GM19035 (cell line): Measurements from ENCODE around the gene B3GNT7.
A peak's percentile ranks its signal among the peaks of the same experiment; 100 is the strongest.

Source experiments
- ATAC-seq: cut with Tn5 transposase; IDR thresholded peaks from one replicate; pipeline ENCODE4 v1.9.1; 2021; ENCODE audit not compliant: unreplicated experiment

The B3GNT7 gene

GRCh38 chr2:231383416-231384108, 11.9 kb upstream of the B3GNT7 start:
- ATAC-seq: no peak

DNA sequence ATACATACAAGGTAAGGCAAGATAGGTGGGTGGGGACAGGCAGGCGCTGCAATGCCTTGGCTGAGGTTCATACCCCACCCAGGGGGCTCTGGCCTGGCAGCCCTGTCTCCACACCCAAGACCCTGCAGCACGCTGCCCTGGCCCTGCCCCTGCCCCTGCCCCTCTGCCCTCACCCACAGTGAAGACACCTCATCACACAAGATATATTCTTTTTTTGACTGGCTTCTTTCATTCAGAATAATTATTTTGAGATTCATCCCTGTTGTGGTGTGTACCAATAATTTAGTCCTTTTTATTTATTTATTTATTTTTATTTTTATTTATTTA, 11.4 kb upstream of the B3GNT7 start:
- no peak for ATAC-seq

- ATAC-seq: no peak
Observed at GRCh38 chr2:231384970-231385369, 10.5 kb upstream of the B3GNT7 start.

DNA sequence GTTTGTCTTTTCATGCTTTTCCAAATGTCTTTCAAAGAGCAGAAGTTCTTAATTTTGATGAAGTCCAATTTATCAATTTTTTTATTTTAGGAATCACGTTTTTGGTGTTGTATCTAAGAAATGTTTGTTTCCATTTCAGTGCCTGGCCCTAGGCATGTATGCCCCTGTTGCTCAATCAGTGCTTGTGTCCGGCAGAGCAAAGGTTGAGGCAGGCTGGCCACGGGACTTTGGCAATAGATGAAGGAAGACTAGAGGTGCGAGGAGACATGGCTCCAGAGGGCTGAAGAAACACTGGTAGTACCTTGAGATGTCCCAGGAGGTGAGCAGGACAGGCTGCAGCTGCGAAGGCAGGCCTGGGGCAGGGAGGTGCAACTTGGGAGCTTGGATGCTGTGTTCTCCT, 10.1 kb upstream of the B3GNT7 start:
- no peak for ATAC-seq

DNA sequence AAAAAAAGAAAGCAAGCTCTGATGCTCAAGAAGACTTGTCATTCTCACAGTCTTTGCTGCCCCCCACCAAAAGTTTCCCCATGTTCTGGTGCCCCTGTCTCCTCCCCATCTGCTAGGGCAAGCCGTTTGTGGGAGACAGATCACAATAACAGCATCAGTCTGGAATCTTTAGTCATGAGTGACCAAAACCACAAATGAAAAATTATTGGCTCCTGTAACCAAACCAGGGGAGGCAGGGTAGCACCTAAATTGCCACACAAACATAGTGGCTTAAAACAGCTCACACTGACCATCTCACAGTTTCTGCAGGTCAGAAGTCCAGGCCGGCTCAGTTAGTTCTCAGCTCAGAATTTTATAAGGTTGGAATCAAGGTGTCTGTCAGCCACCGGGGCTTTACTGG, 9.1 kb upstream of the B3GNT7 start:
- ATAC-seq: no peak

- ATAC-seq: no peak
Observed at GRCh38 chr2:231387904-231388724, 7.4 kb upstream of the B3GNT7 start.

GRCh38 chr2:231388725-231389346, 6.7 kb upstream of the B3GNT7 start:
- ATAC-seq: no peak

DNA sequence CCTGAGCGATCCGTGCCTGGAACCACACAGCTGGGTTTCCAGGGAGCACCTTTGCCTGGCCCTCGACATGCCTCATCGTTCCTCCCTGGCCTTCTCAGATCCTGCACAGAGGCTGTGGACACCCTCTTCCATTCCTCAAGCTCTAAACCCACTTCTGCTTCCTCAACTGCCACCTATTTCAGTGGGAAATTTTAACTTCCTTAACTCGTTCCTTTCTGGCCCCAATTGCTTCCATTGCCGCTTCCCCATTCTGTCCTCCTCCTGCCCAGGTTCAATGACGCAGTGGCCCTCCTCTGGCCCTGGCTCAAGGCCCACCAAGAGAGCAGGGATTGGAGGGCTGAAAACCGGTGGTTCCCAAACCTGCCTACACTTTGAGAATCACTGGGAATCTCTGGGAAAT, 4.8 kb upstream of the B3GNT7 start:
- ATAC-seq: no peak

- ATAC-seq: no peak
Observed at GRCh38 chr2:231391981-231392380, 3.5 kb upstream of the B3GNT7 start.

- no peak for ATAC-seq
Observed at GRCh38 chr2:231392431-231393148, 2.9 kb upstream of the B3GNT7 start.

DNA sequence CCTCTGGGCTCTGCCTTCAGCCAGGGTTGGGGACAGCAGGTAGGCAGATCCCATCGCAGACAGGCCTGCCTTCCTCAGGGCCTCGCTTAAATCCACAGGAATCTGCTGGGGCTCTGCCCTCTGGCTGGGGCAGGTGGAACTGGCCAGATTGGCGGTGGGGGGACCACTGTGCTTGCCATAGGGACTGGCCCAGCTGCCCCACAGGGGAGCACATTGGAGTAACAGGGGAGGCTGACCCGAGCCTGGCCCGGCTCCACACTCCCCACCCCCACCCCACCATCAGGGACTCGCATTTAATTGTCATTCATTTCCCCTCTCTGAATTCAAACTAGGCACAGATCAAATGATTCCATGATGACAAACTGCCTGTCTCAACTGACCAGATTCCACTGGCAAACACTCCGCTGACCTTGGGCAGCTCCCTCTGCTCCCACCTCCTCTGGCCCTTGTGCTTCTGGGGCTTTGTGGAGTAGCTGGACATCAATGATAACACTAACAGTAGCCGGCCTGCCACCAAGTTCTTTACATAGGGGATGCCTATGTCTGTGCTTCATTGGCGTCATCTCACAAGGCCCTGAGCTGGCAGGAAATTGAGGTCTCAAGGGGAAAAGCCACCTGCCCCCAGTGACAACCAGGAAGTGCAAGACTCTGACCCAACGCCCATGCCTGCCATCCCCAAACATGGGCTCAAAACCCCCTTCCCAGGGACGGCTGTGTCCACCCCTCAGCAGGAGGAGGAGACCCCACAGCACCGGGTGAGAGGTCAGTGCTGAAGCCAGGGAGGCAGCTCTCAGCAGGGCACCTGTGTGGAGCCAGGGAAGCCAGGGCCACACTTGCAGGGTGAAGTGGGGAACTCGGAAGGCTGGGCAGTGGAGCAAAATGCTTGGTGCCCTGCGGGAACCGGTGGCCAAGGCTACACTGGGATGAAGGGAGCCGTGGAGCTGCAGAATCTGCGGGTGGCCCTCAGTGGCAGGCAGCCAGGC, 2.1 kb upstream of the B3GNT7 start:
- peak; percentile 46 for ATAC-seq

- peak; percentile 47 for ATAC-seq
Observed at GRCh38 chr2:231394211-231395141, 1.0 kb upstream of the B3GNT7 start.

DNA sequence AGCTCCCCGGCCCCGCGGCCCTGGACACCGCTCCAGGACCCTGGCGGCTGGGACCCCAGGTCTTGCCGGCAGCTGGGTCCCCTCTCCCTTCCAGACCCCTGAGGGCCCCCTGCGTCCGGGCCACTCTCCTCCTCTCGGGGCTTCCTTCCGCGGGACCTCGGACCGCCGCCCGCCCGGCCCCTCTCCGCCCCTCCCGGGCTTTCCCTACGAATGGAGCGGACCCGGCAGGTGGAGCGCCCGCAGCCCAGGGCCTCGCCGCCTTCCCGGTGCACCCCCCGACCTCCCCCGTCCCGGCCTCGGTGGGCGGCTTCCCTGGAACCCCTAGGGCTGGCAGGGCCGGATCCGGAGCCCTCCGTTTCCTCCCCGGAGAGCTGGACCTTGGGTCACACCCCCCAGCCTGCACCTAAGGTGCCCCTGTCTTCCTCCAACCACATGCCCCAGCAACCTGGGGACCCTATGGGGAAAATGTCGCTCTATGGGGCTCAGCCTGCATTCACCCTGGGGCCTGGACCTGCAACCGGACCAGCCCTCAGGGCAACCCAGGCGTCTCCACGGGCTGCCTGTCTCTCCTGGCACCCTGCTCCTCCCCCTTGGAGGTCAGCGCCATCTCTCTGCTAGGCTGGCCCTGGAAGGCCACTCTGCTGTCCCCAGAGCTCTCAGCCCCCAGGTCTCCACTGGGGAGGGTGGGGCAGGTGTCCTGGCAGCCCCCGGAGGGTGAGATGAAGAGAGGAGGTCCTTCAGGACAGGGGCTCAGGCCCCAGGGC, 730 bp downstream of the B3GNT7 start:
- no peak for ATAC-seq

GRCh38 chr2:231397011-231397927, 1.8 kb downstream of the B3GNT7 start:
- no peak for ATAC-seq

GRCh38 chr2:231397928-231398294, 2.4 kb downstream of the B3GNT7 start:
- ATAC-seq: no peak

DNA sequence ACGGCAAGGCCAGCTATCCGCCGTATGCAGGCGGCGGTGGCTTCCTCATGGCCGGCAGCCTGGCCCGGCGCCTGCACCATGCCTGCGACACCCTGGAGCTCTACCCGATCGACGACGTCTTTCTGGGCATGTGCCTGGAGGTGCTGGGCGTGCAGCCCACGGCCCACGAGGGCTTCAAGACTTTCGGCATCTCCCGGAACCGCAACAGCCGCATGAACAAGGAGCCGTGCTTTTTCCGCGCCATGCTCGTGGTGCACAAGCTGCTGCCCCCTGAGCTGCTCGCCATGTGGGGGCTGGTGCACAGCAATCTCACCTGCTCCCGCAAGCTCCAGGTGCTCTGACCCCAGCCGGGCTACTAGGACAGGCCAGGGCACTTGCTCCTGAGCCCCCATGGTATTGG, 3.1 kb downstream of the B3GNT7 start:
- no peak for ATAC-seq

- no peak for ATAC-seq
Observed at GRCh38 chr2:231399046-231399852, 3.7 kb downstream of the B3GNT7 start.
